Thyroid gland (tissue), 4 donors: ENCODE data around the gene ZMYND19.

Experiments
- CTCF ChIP-seq, 6 experiments: fragments of 200-600 bp in 3 of 6; fragments of 450-650 bp in 3 of 6; sonication (generic) in 3 of 6; IDR thresholded peaks; one replicate each; pipeline ENCODE4 v1.5.1; 2016 to 2019; ENCODE audit warnings: antibody characterized with exemption in 6 of 6, mild to moderate bottlenecking in 2 of 6, inconsistent platforms in 1 of 6, moderate library complexity in 1 of 6
- POLR2A ChIP-seq, 2 donors: fragments of 450-650 bp; IDR thresholded peaks; one replicate each; pipeline ENCODE4 v1.6.1; 2017; ENCODE audit warnings: antibody characterized with exemption in 2 of 2, mild to moderate bottlenecking in 2 of 2, moderate library complexity in 1 of 2

DNA sequence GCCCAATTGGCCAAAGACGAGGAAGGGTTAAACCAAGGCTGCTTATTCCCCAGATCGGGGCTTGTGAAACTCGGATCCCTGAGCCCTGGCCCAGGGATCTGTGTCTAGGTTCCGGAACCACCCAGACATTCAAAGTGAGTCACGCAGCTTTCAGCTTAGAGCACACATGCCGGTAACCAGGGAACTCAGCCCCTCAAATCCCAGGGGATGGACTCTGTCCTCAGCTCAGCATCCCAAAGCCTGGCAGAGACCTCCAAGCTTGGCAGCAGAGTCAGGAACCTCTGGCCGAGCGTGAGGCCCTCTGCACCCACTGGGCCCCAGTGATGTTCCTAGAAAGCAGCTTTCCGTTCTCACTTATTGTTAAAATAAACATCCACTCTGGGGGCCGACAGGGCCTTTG is 45.2 kb downstream of the ZMYND19 start:
- TF ChIP-seq CTCF (IDR thresholded peaks at IDR 0.05) (no peak), POLR2A (IDR thresholded peaks at IDR 0.05) (no peak)
